ENCODE results near the gene MAP3K14.

GRCh38 chr17:45251931-45252330 lies 64.9 kb downstream of the MAP3K14 start:
- TF ChIP-seq, protein P1, sequence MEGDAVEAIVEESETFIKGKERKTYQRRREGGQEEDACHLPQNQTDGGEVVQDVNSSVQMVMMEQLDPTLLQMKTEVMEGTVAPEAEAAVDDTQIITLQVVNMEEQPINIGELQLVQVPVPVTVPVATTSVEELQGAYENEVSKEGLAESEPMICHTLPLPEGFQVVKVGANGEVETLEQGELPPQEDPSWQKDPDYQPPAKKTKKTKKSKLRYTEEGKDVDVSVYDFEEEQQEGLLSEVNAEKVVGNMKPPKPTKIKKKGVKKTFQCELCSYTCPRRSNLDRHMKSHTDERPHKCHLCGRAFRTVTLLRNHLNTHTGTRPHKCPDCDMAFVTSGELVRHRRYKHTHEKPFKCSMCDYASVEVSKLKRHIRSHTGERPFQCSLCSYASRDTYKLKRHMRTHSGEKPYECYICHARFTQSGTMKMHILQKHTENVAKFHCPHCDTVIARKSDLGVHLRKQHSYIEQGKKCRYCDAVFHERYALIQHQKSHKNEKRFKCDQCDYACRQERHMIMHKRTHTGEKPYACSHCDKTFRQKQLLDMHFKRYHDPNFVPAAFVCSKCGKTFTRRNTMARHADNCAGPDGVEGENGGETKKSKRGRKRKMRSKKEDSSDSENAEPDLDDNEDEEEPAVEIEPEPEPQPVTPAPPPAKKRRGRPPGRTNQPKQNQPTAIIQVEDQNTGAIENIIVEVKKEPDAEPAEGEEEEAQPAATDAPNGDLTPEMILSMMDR (IDR thresholded peaks at IDR 0.05): no peak
- TF ChIP-seq POLR2A (IDR thresholded peaks at IDR 0.05): no peak
